ENCODE data around the gene LEKR1.
"Not testable (repeated sequence)": the region's sequence is repeated elsewhere in the genome, so short reads cannot be mapped to it uniquely, and the experiment has no call there.

Gene LEKR1

GRCh38 chr3:156910022-156910421, 83.9 kb downstream of the LEKR1 start:
- ChIA-PET POLR2A (ENCODE audit: low non-redundant PET) (no interaction called here), CTCF (no interaction called here)
- H3K27ac ChIP-seq: no peak overlapping the region
- DNase-seq (ENCODE audit: low spot score): no peak
- no peak for TF ChIP-seq CTCF (conservative IDR thresholded peaks at IDR 0.05; ENCODE audit: low read depth)

GRCh38 chr3:156910831-156911230, 84.7 kb downstream of the LEKR1 start:
- CTCF ChIA-PET; DNase-seq (ENCODE audit: low spot score); H3K27ac ChIP-seq; POLR2A ChIA-PET (ENCODE audit: low non-redundant PET): not testable (repeated sequence)

- H3K27ac ChIP-seq; POLR2A ChIA-PET (ENCODE audit: low non-redundant PET); DNase-seq (ENCODE audit: low spot score): not testable (repeated sequence)
- CTCF ChIA-PET: interaction anchor here (0.6 kb wide), 1 partner anchor 13 kb away, joined by 4 read pairs; no protein-coding TSS in a partner anchor
Observed at GRCh38 chr3:156914300-156914699, 88.1 kb downstream of the LEKR1 start.

GRCh38 chr3:156915372-156915771, 89.2 kb downstream of the LEKR1 start:
- TF ChIP-seq CTCF (conservative IDR thresholded peaks at IDR 0.05; ENCODE audit: low read depth): no peak
- POLR2A ChIA-PET (ENCODE audit: low non-redundant PET): no interaction called here
- no peak overlapping the region for H3K27ac ChIP-seq
- no peak for DNase-seq (ENCODE audit: low spot score)
- CTCF ChIA-PET: no interaction called here

- no peak overlapping the region for H3K27ac ChIP-seq
- no peak for TF ChIP-seq CTCF (conservative IDR thresholded peaks at IDR 0.05; ENCODE audit: low read depth)
- ChIA-PET CTCF (no interaction called here), POLR2A (ENCODE audit: low non-redundant PET) (no interaction called here)
- DNase-seq (ENCODE audit: low spot score): no peak
Observed at GRCh38 chr3:156918746-156919145, 92.6 kb downstream of the LEKR1 start.

- ChIA-PET POLR2A (ENCODE audit: low non-redundant PET) (no interaction called here), CTCF (no interaction called here)
- no peak for DNase-seq (ENCODE audit: low spot score)
- no peak overlapping the region for H3K27ac ChIP-seq
- TF ChIP-seq CTCF (conservative IDR thresholded peaks at IDR 0.05; ENCODE audit: low read depth): no peak
Observed at GRCh38 chr3:156919818-156920217, 93.7 kb downstream of the LEKR1 start.

GRCh38 chr3:156920399-156920798, 94.2 kb downstream of the LEKR1 start:
- no peak for TF ChIP-seq CTCF (conservative IDR thresholded peaks at IDR 0.05; ENCODE audit: low read depth)
- POLR2A ChIA-PET (ENCODE audit: low non-redundant PET): no interaction called here
- no peak overlapping the region for H3K27ac ChIP-seq
- DNase-seq (ENCODE audit: low spot score): no peak
- CTCF ChIA-PET: no interaction called here

- CTCF ChIA-PET: no interaction called here
- DNase-seq (ENCODE audit: low spot score): no peak
- TF ChIP-seq CTCF (conservative IDR thresholded peaks at IDR 0.05; ENCODE audit: low read depth): no peak
- H3K27ac ChIP-seq: no peak overlapping the region
- POLR2A ChIA-PET (ENCODE audit: low non-redundant PET): no interaction called here
Observed at GRCh38 chr3:156923349-156923748, 97.2 kb downstream of the LEKR1 start.

Measured in RWPE1 (cell line).